SK-N-SH treated with all-trans-retinoic acid at 6 μM for 48 hours (cell line): ENCODE data around the gene PFN1.

Experiments used
- ATAC-seq: fragments of 200-7000 bp; cut with Tn5 transposase; 3 replicates; pipeline ENCODE4 v1.9.1; 2020; ENCODE audit warnings: mild to moderate bottlenecking, moderate library complexity
- ARNTL ChIP-seq: fragments of 450-650 bp; formaldehyde crosslinking; IDR thresholded peaks from 2 replicates; pipeline ENCODE4 v1.5.0; 2020; ENCODE audit warnings: low read depth, mild to moderate bottlenecking, moderate library complexity, borderline replicate concordance
- BACH2 ChIP-seq: fragments of 250-450 bp; sonication (Bioruptor Pico); IDR thresholded peaks from 2 replicates; pipeline ENCODE4 v1.9.0; 2021; ENCODE audit warnings: mild to moderate bottlenecking, borderline replicate concordance
- CSDC2 ChIP-seq: fragments of 250-450 bp; sonication (Bioruptor Pico); IDR thresholded peaks from 2 replicates; pipeline ENCODE4 v1.5.0; 2020; ENCODE audit warnings: mild to moderate bottlenecking, moderate library complexity
- CSRNP3 ChIP-seq: fragments of 250-450 bp; sonication (Bioruptor Pico); IDR thresholded peaks from 2 replicates; pipeline ENCODE4 v1.5.1; 2021; ENCODE audit warnings: mild to moderate bottlenecking, moderate library complexity
- ESRRG ChIP-seq: fragments of 250-450 bp; sonication (Bioruptor Pico); IDR thresholded peaks from 2 replicates; pipeline ENCODE4 v1.6.1; 2021; ENCODE audit warnings: mild to moderate bottlenecking
- GLIS3 ChIP-seq: fragments of 250-450 bp; sonication (Bioruptor Pico); IDR thresholded peaks from 2 replicates; pipeline ENCODE4 v1.5.0; 2020; ENCODE audit warnings: mild to moderate bottlenecking, moderate library complexity
- ISL1 ChIP-seq: fragments of 250-450 bp; sonication (Bioruptor Pico); IDR thresholded peaks from 2 replicates; pipeline ENCODE4 v2.1.2; 2022; ENCODE audit warnings: mild to moderate bottlenecking, moderate library complexity
- OSR1 ChIP-seq: fragments of 250-450 bp; sonication (Bioruptor Pico); IDR thresholded peaks from 2 replicates; pipeline ENCODE4 v1.8.0; 2022; ENCODE audit warnings: moderate library complexity, mild to moderate bottlenecking, inconsistent platforms
- PATZ1 ChIP-seq: fragments of 250-450 bp; sonication (Bioruptor Pico); IDR thresholded peaks from 2 replicates; pipeline ENCODE4 v1.8.0; 2020; ENCODE audit warnings: mild to moderate bottlenecking, moderate library complexity, borderline replicate concordance
- PPARA ChIP-seq: fragments of 250-450 bp; sonication (Bioruptor Pico); IDR thresholded peaks from 2 replicates; pipeline ENCODE4 v1.5.0; 2020; ENCODE audit warnings: mild to moderate bottlenecking, borderline replicate concordance
- RARB ChIP-seq: fragments of 250-450 bp; sonication (Bioruptor Pico); IDR thresholded peaks from 2 replicates; pipeline ENCODE4 v1.8.0; 2021; ENCODE audit warnings: mild to moderate bottlenecking, moderate library complexity
- SNAI2 ChIP-seq: fragments of 250-450 bp; sonication (Bioruptor Pico); IDR thresholded peaks from 2 replicates; pipeline ENCODE4 v1.5.0; 2020; ENCODE audit warnings: mild to moderate bottlenecking, moderate library complexity
- TCF4 ChIP-seq: fragments of 250-450 bp; sonication (Bioruptor Pico); IDR thresholded peaks from 2 replicates; pipeline ENCODE4 v1.8.0; 2021; ENCODE audit warnings: mild to moderate bottlenecking, moderate library complexity, borderline replicate concordance
- TOX ChIP-seq: fragments of 250-450 bp; sonication (Bioruptor Pico); IDR thresholded peaks from 2 replicates; pipeline ENCODE4 v1.8.0; 2021; ENCODE audit warnings: mild to moderate bottlenecking, moderate library complexity, borderline replicate concordance
- TSHZ2 ChIP-seq: fragments of 250-450 bp; sonication (Bioruptor Pico); IDR thresholded peaks from 2 replicates; pipeline ENCODE4 v1.5.0; 2020; ENCODE audit warnings: mild to moderate bottlenecking, moderate library complexity
- ZC3H10 ChIP-seq: fragments of 250-450 bp; sonication (Bioruptor Pico); IDR thresholded peaks from 2 replicates; pipeline ENCODE4 v1.5.1; 2021; ENCODE audit warnings: mild to moderate bottlenecking, moderate library complexity
- ZFP3 ChIP-seq: fragments of 250-450 bp; sonication (Bioruptor Pico); IDR thresholded peaks from 2 replicates; pipeline ENCODE4 v1.5.0; 2020; ENCODE audit warnings: mild to moderate bottlenecking, moderate library complexity
- ZNF565 ChIP-seq: fragments of 450-650 bp; formaldehyde crosslinking; conservative IDR thresholded peaks from 2 replicates; pipeline ENCODE4 v1.5.0; 2020; ENCODE audit warnings: low read depth, mild to moderate bottlenecking, moderate library complexity
- ZNF70 ChIP-seq: fragments of 450-650 bp; formaldehyde crosslinking; IDR thresholded peaks from 2 replicates; pipeline ENCODE4 v1.5.0; 2020; ENCODE audit warnings: mild to moderate bottlenecking, moderate library complexity
- ZNF8 ChIP-seq: fragments of 450-650 bp; formaldehyde crosslinking; IDR thresholded peaks from 2 replicates; pipeline ENCODE4 v1.5.0; 2020; ENCODE audit warnings: mild to moderate bottlenecking, moderate library complexity
- TF ChIP-seq, protein P1 (sequence below): fragments of 250-450 bp; sonication (Bioruptor Pico); IDR thresholded peaks from 2 replicates; pipeline ENCODE4 v1.5.1; 2020; ENCODE audit warnings: low read depth, mild to moderate bottlenecking, moderate library complexity

PFN1 gene

GRCh38 chr17:4936436-4936835 is 11.9 kb downstream of the PFN1 start:
- TF ChIP-seq RARB = no peak
- no peak for TF ChIP-seq PATZ1 (CRISPR knock-in tag)
- TF ChIP-seq ZFP3 (CRISPR knock-in tag) = no peak
- TF ChIP-seq, protein P1, sequence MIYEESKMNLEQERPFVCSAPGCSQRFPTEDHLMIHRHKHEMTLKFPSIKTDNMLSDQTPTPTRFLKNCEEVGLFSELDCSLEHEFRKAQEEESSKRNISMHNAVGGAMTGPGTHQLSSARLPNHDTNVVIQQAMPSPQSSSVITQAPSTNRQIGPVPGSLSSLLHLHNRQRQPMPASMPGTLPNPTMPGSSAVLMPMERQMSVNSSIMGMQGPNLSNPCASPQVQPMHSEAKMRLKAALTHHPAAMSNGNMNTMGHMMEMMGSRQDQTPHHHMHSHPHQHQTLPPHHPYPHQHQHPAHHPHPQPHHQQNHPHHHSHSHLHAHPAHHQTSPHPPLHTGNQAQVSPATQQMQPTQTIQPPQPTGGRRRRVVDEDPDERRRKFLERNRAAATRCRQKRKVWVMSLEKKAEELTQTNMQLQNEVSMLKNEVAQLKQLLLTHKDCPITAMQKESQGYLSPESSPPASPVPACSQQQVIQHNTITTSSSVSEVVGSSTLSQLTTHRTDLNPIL = no peak
- no peak for TF ChIP-seq OSR1 (CRISPR knock-in tag)
- TF ChIP-seq ZNF8 = no peak
- TF ChIP-seq PPARA (CRISPR knock-in tag) = no peak
- no peak for TF ChIP-seq TSHZ2 (CRISPR knock-in tag)
- TF ChIP-seq BACH2 (CRISPR knock-in tag) = no peak
- no peak for TF ChIP-seq CSDC2 (CRISPR knock-in tag)
- TF ChIP-seq ZNF565 = no peak
- no peak for TF ChIP-seq ZC3H10 (CRISPR knock-in tag)
- no peak for TF ChIP-seq GLIS3 (CRISPR knock-in tag)
- no peak for TF ChIP-seq TOX (CRISPR knock-in tag)
- no peak for TF ChIP-seq ARNTL
- no peak for TF ChIP-seq ZNF70 (CRISPR knock-in tag)
- TF ChIP-seq SNAI2 (CRISPR knock-in tag) = no peak
- no peak for TF ChIP-seq ISL1 (CRISPR knock-in tag)
- no peak for TF ChIP-seq ESRRG (CRISPR knock-in tag)
- TF ChIP-seq, all 23 proteins: peak for 0
- ATAC-seq = no peak

- TF ChIP-seq TCF4 (CRISPR knock-in tag) (no peak), TSHZ2 (CRISPR knock-in tag) (no peak), ZFP3 (CRISPR knock-in tag) (no peak), BACH2 (CRISPR knock-in tag) (no peak), PPARA (CRISPR knock-in tag) (no peak), OSR1 (CRISPR knock-in tag) (no peak), CSRNP3 (no peak)
- ATAC-seq = no peak
Measured at GRCh38 chr17:4935650-4936049, 12.7 kb downstream of the PFN1 start.
